Choroid plexus epithelial cell (primary cell): Measurements from ENCODE around the gene VEGFC.

ENCODE experiments used
- DNase-seq: peaks from one replicate; pipeline ENCODE4 v3.0.0-alpha.2; 2010; ENCODE audit warnings: low read depth
- H3K4me3 ChIP-seq: 2 replicates; pipeline ENCODE4 v1.5.1; 2011; ENCODE audit warnings: low read depth, mild to moderate bottlenecking, control low read depth, low read length, moderate library complexity
- CTCF ChIP-seq: conservative IDR thresholded peaks from 2 replicates; pipeline ENCODE4 v1.5.1; 2011; ENCODE audit warnings: low read depth, mild to moderate bottlenecking, control low read depth, inconsistent platforms, low read length, moderate library complexity

The VEGFC gene

GRCh38 chr4:176755613-176756012, 37.1 kb downstream of the VEGFC start:
- TF ChIP-seq CTCF = no peak
- H3K4me3 ChIP-seq = no peak overlapping the region
- no peak for DNase-seq

GRCh38 chr4:176755001-176755400, 37.7 kb downstream of the VEGFC start:
- no peak for TF ChIP-seq CTCF
- H3K4me3 ChIP-seq = no peak overlapping the region
- DNase-seq = no peak

GRCh38 chr4:176753049-176753448, 39.7 kb downstream of the VEGFC start:
- peak; percentile 87 for DNase-seq
- TF ChIP-seq CTCF = no peak
- H3K4me3 ChIP-seq = no peak overlapping the region

GRCh38 chr4:176752191-176752749, 40.5 kb downstream of the VEGFC start:
- no peak overlapping the region for H3K4me3 ChIP-seq
- no peak for TF ChIP-seq CTCF
- DNase-seq = no peak

GRCh38 chr4:176751061-176751460, 41.7 kb downstream of the VEGFC start:
- H3K4me3 ChIP-seq = no peak overlapping the region
- DNase-seq = no peak
- TF ChIP-seq CTCF = no peak

- no peak for DNase-seq
- no peak overlapping the region for H3K4me3 ChIP-seq
- no peak for TF ChIP-seq CTCF
Measured at GRCh38 chr4:176746846-176747245, 45.9 kb downstream of the VEGFC start.

GRCh38 chr4:176745902-176746301, 46.8 kb downstream of the VEGFC start:
- H3K4me3 ChIP-seq = no peak overlapping the region
- DNase-seq = no peak
- TF ChIP-seq CTCF = no peak
